Endothelial cell (in vitro differentiated cells): ENCODE data around the gene HLA-F. TPM values are rescaled to one million over a fixed set of nuclear protein-coding genes. Genes with fewer than 3 reads are reported as not detected.

Experiments
- DNase-seq: peaks from one replicate; pipeline ENCODE4 v3.0.0; 2021; ENCODE audit warnings: low spot score
- H3K27ac Mint-ChIP-seq: one replicate; pipeline ENCODE4 v1.8.0; 2021; ENCODE audit warnings: mixed read lengths, inconsistent platforms; ENCODE audit not compliant: unreplicated experiment
- H3K27me3 Mint-ChIP-seq: one replicate; pipeline ENCODE4 v1.8.0; 2021; ENCODE audit warnings: mild to moderate bottlenecking, moderate library complexity, mixed read lengths, inconsistent platforms; ENCODE audit not compliant: unreplicated experiment
- H3K36me3 Mint-ChIP-seq: one replicate; pipeline ENCODE4 v1.8.0; 2021; ENCODE audit warnings: mild to moderate bottlenecking, low read depth, mixed read lengths, inconsistent platforms; ENCODE audit not compliant: unreplicated experiment
- H3K4me1 Mint-ChIP-seq: one replicate; pipeline ENCODE4 v1.8.0; 2021; ENCODE audit warnings: mild to moderate bottlenecking, mixed read lengths, inconsistent platforms; ENCODE audit not compliant: unreplicated experiment
- H3K4me3 Mint-ChIP-seq: one replicate; pipeline ENCODE4 v1.8.0; 2021; ENCODE audit warnings: mild to moderate bottlenecking, mixed read lengths, inconsistent platforms; ENCODE audit not compliant: unreplicated experiment
- H3K9me3 Mint-ChIP-seq: one replicate; pipeline ENCODE4 v1.8.0; 2021; ENCODE audit warnings: mixed read lengths, inconsistent platforms; ENCODE audit not compliant: unreplicated experiment
- CTCF ChIP-seq: fragments of 200-600 bp; sonication (generic); IDR thresholded peaks from one replicate; pipeline ENCODE4 v1.5.0; 2021; ENCODE audit warnings: antibody characterized with exemption; ENCODE audit not compliant: unreplicated experiment
- total RNA-seq: library from RNA; stranded (reverse); fragmentation: NEBNext Ultra II Directional; extraction: Animal tissue kit (Norgen Biotek cat#: 25700); gene quantifications from one replicate; pipeline ENCODE4 v1.2.1, GENCODE V29; 2021; ENCODE audit not compliant: unreplicated experiment

HLA-F gene
- total RNA-seq, 1 donor from 2014 or later: 5.1 TPM

- no peak for DNase-seq
- Mint-ChIP-seq H3K4me1 (peaks cover 29% of the 10 kb centered on the region), H3K27ac (no peak overlapping the region), H3K9me3 (no peaks in the 10 kb centered on the region), H3K4me3 (no peak overlapping the region), H3K36me3 (no peaks in the 10 kb centered on the region), H3K27me3 (peaks cover 2% of the 10 kb centered on the region)
- TF ChIP-seq CTCF: no peak
These were observed 43.3 kb upstream of the HLA-F start for GRCh38 chr6:29679962-29680361.

GRCh38 chr6:29680416-29680815 lies 42.8 kb upstream of the HLA-F start:
- Mint-ChIP-seq H3K4me3 (no peak overlapping the region), H3K27ac (no peak overlapping the region), H3K9me3 (no peaks in the 10 kb centered on the region), H3K27me3 (peaks cover 2% of the 10 kb centered on the region), H3K4me1 (peaks cover 29% of the 10 kb centered on the region), H3K36me3 (no peaks in the 10 kb centered on the region)
- DNase-seq: no peak
- TF ChIP-seq CTCF: no peak

- DNase-seq: no peak
- Mint-ChIP-seq H3K9me3 (no peaks in the 10 kb centered on the region), H3K27me3 (peaks cover 2% of the 10 kb centered on the region), H3K4me3 (no peak within 1 kb of the TSS), H3K4me1 (peaks cover 28% of the 10 kb centered on the region), H3K36me3 (no peaks in the 10 kb centered on the region), H3K27ac (no peak within 1 kb of the TSS)
- no peak for TF ChIP-seq CTCF
These were observed 42.3 kb upstream of the HLA-F start, which contains the start of gene ZFP57 for GRCh38 chr6:29680904-29681303. ZFP57 (minus strand) TSS chr6:29681152; CDS start chr6:29677003, 4,149 bp downstream.

DNA sequence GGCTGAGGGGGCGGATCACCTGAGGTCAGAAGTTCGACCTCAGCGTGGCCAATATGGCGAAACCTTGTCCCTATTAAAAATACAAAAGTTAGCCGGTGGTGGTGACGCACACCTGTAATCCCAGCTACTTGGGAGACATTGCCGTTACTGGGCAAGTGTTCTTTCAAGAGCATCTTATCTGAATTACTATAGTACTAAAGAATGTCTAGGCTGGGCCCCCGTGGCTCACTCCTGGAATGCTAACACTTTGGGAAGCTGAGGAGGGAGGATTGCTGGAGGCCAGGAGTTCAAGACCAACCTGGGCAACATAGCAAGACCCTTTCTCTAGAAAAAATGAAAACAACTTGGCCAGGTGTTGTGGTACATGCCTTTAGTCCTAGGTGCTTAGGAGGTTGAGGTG lies 41.4 kb upstream of the HLA-F start:
- H3K4me3 Mint-ChIP-seq: no peak overlapping the region
- H3K36me3 Mint-ChIP-seq: no peaks in the 10 kb centered on the region
- H3K27me3 Mint-ChIP-seq: peaks cover 2% of the 10 kb centered on the region
- no peaks in the 10 kb centered on the region for H3K9me3 Mint-ChIP-seq
- H3K27ac Mint-ChIP-seq: no peak overlapping the region
- TF ChIP-seq CTCF: no peak
- no peak for DNase-seq
- H3K4me1 Mint-ChIP-seq: peaks cover 20% of the 10 kb centered on the region

DNA sequence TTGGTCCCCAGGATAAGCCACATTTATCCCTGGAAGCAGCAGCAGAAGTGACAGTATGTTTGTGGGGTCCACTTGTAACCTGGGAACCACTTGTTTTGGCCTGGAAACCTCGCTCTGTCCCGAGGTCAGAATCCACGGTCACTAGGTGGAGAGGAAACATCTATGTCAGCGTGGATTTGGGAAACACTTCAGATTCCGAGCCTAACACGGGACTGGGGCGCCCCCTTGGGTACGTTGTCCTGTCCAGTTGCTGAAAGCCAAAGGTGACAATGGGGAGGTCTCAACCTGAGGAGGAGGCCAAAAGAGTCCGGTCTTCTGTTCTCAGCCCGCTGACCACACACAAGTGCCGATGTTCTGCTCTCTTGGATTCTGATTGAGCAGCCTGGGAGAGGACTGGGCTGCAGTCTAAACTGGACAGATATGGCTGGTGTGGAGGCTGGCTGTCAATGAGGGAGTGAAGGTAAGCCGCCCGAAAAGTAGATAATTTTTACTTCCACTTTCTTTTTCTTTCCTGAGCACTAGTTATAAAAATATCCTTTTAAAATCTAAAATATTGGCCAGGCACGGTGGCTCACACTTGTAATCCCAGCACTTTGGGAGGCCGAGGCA lies 37.4 kb upstream of the HLA-F start:
- Mint-ChIP-seq H3K4me3 (no peak overlapping the region), H3K27ac (no peak overlapping the region), H3K36me3 (no peaks in the 10 kb centered on the region), H3K9me3 (no peaks in the 10 kb centered on the region), H3K27me3 (no peaks in the 10 kb centered on the region), H3K4me1 (no peaks in the 10 kb centered on the region)
- TF ChIP-seq CTCF: no peak
- DNase-seq: peak; percentile 47
